ENCODE measurements around the gene GGT1.
"Not testable (repeated sequence)": the region's sequence is repeated elsewhere in the genome, so short reads cannot be mapped to it uniquely, and the experiment has no call there.

The GGT1 gene

GRCh38 chr22:24599958-24600715 is 2.9 kb upstream of the GGT1 start:
- not testable (repeated sequence) for DNase-seq

- no peak for DNase-seq
These were observed 1.5 kb upstream of the GGT1 start for GRCh38 chr22:24601217-24602104.

GRCh38 chr22:24602105-24602749 is 766 bp upstream of the GGT1 start:
- not testable (repeated sequence) for DNase-seq

- DNase-seq: not testable (repeated sequence)
These were observed 1.0 kb downstream of the GGT1 start for GRCh38 chr22:24603770-24604629.

GRCh38 chr22:24606340-24606739 is 3.3 kb downstream of the GGT1 start:
- DNase-seq: not testable (repeated sequence)

- peak; percentile 51 to 55 for DNase-seq
These were observed 4.5 kb downstream of the GGT1 start for GRCh38 chr22:24607429-24607983.

- DNase-seq: not testable (repeated sequence)
These were observed 5.3 kb downstream of the GGT1 start for GRCh38 chr22:24608327-24608726.

- not testable (repeated sequence) for DNase-seq
These were observed 6.9 kb downstream of the GGT1 start for GRCh38 chr22:24609888-24610287.

- not testable (repeated sequence) for DNase-seq
These were observed 11.8 kb downstream of the GGT1 start for GRCh38 chr22:24614794-24615193.

GRCh38 chr22:24621244-24621643 is 18.3 kb downstream of the GGT1 start:
- not testable (repeated sequence) for DNase-seq

- not testable (repeated sequence) for DNase-seq
These were observed 19.6 kb downstream of the GGT1 start for GRCh38 chr22:24622596-24622995.

- not testable (repeated sequence) for DNase-seq
These were observed 24.9 kb downstream of the GGT1 start for GRCh38 chr22:24627911-24628310.

- not testable (repeated sequence) for DNase-seq
These were observed 26.1 kb downstream of the GGT1 start for GRCh38 chr22:24629069-24629468.

GRCh38 chr22:24630812-24631427 is 27.9 kb downstream of the GGT1 start:
- not testable (repeated sequence) for DNase-seq

GRCh38 chr22:24631430-24632122 is 28.6 kb downstream of the GGT1 start:
- not testable (repeated sequence) for DNase-seq

GRCh38 chr22:24632642-24633041 is 29.6 kb downstream of the GGT1 start:
- DNase-seq: not testable (repeated sequence)

GRCh38 chr22:24633231-24634023 is 30.4 kb downstream of the GGT1 start:
- not testable (repeated sequence) for DNase-seq

GRCh38 chr22:24634776-24635389 is 31.9 kb downstream of the GGT1 start:
- peak in 1 of 2 donors; percentile 1 for DNase-seq

- not testable (repeated sequence) for DNase-seq
These were observed 33.5 kb downstream of the GGT1 start for GRCh38 chr22:24636513-24636912.
